ENCODE data around the gene ELK3.

ELK3 gene

DNA sequence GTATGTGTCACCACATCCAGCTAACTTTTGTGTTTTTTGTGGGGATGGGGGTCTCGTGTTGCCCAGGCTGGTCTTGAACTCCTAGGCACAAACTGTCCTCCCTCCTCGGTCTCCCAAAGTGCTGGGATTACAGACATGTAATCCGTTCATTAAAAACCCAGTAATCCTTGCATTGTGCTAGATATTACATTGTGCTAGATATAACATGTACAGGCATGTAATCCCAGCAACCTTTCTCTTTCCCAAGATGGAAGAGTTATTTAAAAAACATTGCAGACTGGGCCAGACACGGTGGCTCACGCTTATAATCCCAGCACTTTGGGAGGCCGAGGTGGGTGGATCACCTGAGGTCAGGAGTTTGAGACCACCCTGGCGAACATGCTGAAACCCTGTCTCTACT lies 19.7 kb downstream of the ELK3 start:
- DNase-seq: no peak

GRCh38 chr12:96215919-96216273 lies 21.7 kb downstream of the ELK3 start:
- DNase-seq: no peak

DNA sequence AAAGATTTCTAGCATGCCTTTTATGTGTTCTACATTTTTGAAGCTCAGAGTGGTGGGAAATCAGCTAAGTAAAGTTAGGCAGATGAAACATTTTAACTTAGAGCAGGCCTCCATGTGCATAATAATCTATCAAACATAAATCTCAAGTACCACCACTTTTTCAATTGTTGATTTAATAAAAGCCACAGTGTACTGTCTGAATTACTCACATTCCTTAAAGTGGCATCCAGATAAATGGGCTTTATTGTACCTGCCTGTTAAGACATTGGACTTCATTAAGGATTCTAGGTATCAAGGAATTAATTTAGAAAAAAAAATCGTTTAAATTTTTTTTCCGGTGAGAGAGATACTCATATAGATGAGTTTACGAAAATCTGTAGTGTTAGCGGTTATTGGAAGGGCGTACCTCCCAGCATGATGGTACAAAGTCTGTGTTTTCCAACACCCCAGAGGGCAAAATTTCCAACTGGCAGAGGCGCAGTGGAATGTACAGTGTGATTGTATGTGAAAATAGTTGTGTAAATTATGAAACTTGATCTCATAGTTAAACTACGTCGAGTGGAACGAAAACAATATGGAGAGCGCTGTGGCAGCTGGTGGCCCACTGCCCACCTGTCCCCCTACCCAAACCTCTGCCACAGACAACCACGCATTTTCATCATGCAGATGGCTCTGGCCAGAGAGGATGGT lies 25.0 kb downstream of the ELK3 start:
- DNase-seq: no peak

DNA sequence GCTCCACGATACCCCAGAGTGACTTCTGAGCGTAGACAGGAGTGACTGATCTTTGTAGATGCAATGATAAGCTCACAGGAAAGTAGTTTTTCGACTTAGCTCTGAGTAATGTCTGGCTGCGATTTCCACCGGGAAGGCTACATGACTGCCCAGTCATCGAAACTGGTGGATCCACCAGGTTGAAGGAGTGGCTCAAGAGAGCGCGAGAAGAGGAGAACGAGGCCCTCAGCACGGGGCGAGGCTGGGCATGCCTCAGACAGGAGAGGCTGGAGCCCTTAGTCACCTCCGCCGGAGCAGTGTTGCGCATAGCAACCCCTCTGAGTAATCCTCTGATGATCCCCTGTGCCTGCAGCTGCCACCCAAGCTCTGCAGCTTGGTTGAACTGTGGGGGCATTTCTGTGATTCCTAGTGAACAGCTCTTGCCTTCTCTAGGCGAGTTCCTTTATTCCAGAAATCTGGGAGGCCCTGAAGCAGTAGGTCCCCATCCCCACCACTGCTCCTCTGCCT lies 25.6 kb downstream of the ELK3 start:
- no peak for DNase-seq

DNA sequence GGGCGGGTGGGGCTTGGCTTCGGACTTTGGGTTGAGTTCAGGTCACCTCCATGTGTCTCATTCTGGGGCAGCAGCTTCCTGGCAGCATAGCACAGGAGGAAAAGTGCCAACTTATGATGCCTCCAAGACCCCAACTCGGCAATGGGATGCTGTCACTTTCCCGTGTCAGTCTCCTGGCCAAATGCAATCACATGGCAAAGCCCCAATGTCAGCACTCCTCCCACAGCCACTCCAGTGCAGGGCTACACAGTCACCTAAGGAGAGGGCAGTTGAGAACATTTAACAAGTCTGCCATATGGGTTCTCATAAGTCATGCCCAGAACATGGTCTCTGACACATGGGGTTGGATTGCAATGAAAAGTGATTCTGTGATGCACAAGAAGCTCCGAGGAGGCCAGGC lies 26.7 kb downstream of the ELK3 start:
- no peak for DNase-seq

DNA sequence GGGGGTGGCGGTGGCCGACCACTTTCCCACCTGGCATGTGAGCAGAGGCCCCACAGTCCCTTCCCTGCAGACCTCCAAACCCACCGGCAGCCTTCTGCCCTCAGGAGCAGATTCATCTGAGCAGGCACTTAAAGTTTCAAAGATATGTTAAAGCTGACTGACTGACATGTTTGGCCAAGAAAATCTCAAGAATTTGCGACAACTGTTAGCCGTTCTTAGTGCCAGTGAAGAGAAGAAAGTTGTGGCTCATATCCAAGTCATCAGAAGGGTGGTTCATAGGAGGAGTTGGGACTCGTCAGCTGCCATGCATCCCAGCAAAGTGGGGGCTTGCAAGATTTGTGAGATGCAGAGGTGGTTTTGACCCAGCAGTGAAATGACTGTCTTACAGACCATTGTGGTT lies 27.2 kb downstream of the ELK3 start:
- no peak for DNase-seq

GRCh38 chr12:96223411-96224218 lies 29.4 kb downstream of the ELK3 start:
- DNase-seq: no peak

DNA sequence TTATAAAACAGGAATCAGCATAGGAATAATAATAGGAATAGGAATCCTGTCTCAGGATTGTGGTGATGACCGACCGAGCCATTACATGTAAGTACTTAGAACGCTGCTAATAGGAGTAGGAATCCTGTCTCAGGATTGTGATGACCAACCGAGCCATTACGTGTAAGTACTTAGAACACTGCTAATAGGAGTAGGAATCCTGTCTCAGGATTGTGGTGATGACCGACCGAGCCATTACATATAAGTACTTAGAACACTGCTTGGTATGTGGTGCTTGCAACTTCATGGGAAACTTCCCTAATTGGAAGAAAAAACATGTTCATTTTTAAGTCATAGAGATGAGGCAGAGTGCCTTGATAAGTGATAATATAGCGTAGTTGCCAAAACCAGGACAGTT lies 30.0 kb downstream of the ELK3 start:
- no peak for DNase-seq

- no peak for DNase-seq
Observed at GRCh38 chr12:96225044-96225855, 31.1 kb downstream of the ELK3 start.

DNA sequence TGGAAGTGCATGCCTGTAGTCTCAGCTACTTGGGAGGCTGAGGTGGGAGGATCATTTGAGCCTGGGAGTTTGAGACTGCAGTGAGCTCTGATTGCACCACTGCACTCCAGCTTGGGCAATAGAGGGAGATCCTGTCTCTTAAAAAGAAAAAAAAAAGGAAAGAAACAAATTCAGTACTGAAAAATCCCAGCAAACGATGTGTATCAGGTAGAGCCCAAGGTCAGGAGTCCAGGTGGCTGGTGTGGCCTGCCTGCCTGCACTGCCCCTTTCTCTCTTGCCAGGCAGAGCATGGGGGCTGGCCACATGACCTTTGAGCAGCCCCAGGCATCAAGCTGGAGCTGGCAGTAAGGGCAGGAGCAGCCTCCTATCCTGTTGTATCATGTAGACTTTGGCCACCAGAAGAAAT lies 31.8 kb downstream of the ELK3 start:
- no peak for DNase-seq

DNA sequence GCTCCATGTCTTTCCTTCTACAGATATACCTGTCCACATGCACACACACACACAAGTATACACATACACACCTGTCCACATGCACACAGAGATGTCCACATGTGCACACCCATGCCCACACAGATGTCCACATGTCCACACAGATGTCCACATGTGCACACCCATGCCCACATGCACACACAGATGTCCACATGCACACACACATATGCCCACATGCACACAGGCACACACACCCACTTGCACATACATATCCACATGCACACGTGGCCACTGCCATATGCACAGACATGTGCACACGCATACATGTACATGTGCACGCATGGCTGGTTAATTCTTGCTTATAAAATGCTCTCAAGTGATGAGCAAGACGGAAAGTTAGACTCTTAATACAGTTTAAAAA lies 32.2 kb downstream of the ELK3 start:
- no peak for DNase-seq

- DNase-seq: no peak
Observed at GRCh38 chr12:96226801-96227348, 32.7 kb downstream of the ELK3 start.

DNA sequence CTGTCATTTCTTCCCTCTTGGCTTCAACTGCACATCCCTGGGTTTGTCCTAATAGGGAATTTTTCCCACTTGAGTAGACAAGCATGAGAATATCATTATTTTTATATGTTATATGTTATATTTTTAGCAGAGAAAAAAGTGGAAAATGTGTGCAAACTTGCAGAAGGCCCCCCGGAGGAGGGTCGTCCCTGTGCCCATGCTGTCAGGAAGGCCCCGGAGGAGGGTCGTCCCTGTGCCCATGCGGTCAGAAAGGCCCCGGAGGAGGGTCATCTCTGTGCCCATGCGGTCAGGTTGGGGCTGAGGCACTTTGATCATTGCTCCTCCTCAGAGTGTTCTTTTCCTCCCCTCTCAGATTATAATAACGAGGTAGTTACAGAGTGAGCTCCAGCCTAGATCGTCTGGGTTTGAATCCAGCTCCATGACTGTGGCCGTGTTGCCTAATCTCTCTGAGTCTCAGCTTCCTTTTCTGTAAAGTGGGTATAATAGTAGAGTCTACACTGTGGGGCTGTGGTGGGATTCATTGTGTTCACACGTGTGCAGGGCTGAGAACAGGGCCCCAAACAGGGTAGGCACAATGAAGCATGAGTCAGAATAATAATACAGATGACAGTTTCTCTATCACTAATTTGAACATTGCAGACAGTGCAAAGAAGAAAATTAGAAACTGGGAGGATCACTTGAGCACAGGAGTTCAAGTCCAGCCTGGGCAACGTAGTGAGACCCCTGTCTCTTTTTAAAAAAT lies 33.4 kb downstream of the ELK3 start:
- no peak for DNase-seq

DNA sequence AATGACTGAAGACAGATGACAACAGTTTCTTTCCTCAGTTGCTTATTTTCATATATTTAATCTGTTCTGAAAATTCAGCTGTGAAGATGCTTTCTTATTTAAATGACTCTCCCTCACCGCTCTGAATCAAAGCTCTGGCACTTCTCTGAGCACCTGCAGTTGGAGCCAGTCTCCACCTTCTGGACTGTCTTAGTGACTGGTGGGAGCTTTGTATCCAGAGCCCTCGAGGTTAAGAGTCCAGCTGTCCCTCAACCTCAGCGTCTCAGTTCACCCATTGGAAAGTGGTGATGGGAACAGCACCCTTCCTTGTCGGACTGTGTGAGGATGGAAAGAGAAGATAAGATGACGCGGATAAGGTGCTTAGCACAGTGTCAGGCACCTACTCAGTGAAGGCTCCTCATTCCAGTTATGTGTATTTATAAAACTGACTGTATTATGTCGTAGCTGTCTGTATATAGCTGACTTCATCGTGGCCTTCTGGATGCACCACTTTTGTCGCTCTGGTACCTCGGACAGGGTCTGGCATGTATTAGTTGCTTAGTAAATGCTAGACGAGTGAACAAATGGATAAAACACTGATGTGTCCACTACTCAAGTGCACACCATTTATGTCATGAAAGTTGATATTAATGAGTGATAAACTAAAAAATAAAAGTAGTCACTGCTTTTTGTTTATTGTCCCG lies 34.5 kb downstream of the ELK3 start:
- no peak for DNase-seq

DNA sequence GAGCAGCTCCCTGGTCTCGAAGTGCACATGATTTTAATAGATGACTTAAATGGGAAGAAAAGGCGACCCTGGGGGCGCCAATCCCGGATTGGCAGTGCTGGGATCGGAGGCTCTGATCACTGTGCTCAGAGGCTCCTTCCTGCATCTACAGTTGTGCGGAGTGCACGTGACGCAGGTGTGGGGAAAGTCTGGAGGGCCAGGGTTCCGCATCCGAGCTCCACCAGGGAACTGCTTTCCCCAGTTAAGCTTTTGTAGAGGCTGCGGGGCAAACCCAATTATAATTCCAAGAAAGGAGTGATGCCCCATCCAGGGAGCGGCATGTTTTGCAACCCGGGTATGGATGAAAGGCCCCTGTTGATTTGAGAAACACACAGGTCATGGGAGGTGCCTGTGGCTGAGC lies 36.5 kb downstream of the ELK3 start:
- DNase-seq: no peak

DNA sequence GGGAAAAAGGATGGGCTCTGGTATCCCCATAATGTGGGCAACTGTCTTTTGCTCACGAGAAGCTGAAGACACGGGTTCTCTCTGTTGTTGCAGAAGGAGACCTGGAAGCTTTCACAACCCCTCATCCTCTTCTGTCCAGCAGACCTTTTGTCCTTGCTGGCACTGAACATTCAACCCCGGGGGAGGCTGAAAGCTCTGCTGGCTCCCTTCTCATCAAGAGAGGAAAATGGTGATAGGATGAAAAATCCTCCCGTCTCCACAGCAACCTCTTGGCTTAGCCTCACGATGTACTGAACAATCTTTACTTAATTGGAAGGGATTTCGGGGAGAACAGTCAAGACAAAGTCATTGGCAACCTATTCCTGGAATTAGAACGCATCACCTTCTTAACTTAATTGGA lies 39.0 kb downstream of the ELK3 start:
- DNase-seq: no peak

DNA sequence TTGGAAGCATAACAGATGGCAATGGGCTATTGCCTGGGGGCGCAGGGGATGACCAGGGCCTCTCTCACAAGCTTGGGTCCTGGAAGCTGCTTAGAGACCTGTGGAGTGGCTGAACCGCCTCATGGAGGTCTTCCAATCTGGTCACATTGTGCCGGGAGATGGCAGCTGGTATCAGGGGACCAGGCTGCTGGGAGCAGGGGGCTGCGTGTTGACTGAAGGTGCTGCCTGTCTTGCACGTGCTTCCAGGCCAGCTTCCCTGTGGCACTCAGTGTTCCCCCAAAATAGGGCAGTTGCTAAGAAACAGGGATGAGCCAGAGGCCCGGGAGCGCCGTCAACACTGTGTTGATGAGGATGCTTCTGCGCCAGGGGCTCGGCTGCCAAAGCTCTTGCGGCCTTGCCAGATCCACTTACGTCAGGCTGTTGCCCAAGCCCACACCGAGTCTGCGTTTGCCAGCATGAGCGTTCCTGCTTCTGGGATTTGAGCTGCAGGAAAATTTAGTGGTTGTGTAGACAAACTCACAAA lies 39.8 kb downstream of the ELK3 start:
- no peak for DNase-seq

DNA sequence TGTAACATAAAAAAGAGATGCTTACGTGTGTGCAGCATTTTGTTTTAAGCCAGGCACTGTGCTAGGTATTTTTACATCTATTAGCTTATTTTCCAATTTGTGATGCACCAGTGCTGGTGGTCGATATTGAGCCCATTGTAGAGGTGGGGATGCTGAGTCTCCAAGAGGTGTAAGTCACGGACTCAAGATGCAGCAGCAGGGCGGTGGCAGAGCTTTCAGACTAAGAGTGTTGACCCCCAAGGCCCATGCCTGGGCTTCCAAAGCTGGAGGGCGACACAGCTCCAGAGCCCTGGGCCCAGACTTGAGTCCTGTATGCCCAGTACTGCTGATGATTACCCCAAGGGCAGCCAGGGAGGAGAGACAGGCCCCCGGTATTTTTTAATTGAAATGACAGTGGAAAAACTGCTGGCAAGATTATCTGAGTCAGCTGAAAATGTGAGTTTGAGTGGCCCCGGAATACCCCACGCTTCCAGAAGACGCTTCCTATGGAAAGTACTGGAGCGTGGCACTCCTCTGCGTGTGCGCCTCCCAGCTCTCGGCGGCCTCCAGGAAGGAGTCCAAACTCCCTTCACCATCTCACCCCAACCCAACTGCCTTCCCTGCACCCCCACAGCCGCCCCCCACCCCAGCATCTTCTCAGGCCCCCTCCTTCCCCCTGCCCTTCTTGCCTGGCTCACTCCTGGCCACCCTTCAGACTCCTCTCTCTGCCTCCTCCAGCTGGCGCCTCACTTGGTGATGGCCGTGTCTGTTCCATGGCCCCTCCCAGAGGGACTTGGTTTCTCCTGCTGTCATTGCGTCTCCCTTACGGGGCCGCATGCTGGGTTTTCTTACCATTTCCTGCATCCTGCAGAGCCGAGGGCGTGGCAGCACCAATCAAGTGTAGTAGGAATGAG lies 40.7 kb downstream of the ELK3 start:
- DNase-seq: no peak

DNA sequence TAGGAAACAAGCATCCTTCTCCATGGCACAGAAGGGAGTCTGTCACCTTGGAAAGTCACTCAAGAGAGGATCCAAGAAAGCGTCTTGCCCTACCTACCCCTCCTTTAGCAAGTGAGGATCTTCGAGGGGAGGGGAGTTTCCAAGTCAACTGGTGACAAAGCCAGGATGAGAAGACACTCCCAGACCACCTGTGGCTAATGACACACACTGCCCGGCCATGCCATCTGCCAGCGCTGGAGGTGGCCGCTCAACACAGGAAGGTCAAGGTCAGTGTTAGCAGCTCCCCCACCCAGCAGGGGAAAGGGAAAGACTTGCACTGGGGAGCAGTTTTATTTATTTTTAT lies 41.3 kb downstream of the ELK3 start:
- DNase-seq: no peak

- no peak for DNase-seq
Observed at GRCh38 chr12:96236221-96236822, 42.1 kb downstream of the ELK3 start.
